A673 (cell line): ENCODE measurements around the gene PPP1CC. TPM values are rescaled to one million over a fixed set of nuclear protein-coding genes. Genes with fewer than 3 reads are reported as not detected.

Source experiments
- BruUV-seq: library from RNA; stranded (reverse); fragments of 400-500 nt; replicated peaks from 2 replicates; lab custom pipeline; 2021; lab: Mats Ljungman, UMichigan
- CTCF ChIA-PET: fragments of 300-600 bp; sonication (Branson Sonifier 250); formaldehyde crosslinking; loops from one replicate; lab custom pipeline; 2022; ENCODE audit warnings: antibody characterized with exemption; lab: Charles Lee
- POLR2A ChIA-PET: fragments of 300-600 bp; sonication (Branson Sonifier 250); formaldehyde crosslinking; loops from one replicate; lab custom pipeline; 2022; ENCODE audit warnings: antibody characterized with exemption; ENCODE audit not compliant: low non-redundant PET; lab: Charles Lee
- DNase-seq: peaks from one replicate; pipeline ENCODE4 v3.0.0-alpha.2; 2015; ENCODE audit warnings: low spot score
- H3K27ac ChIP-seq: fragments of 200-600 bp; sonication (generic); 2 replicates; pipeline ENCODE4 v1.5.1; 2016; ENCODE audit warnings: mixed run types, low read depth, mild to moderate bottlenecking, mixed read lengths, antibody characterized with exemption, low read length; ENCODE audit not compliant: poor library complexity, severe bottlenecking
- H3K27me3 ChIP-seq: fragments of 200-600 bp; sonication (generic); replicated peaks from 2 replicates; pipeline ENCODE4 v1.6.1; 2017; ENCODE audit warnings: mixed run types, low read depth, mild to moderate bottlenecking, mixed read lengths, antibody characterized with exemption, low read length; ENCODE audit not compliant: insufficient read depth, poor library complexity
- H3K36me3 ChIP-seq: fragments of 200-600 bp; sonication (generic); 2 replicates; pipeline ENCODE4 v1.6.1; 2016; ENCODE audit warnings: mixed run types, mild to moderate bottlenecking, mixed read lengths, antibody characterized with exemption, low read length; ENCODE audit not compliant: insufficient read depth, poor library complexity, severe bottlenecking
- H3K4me1 ChIP-seq: fragments of 200-600 bp; sonication (generic); 2 replicates; pipeline ENCODE4 v1.6.1; 2017; ENCODE audit warnings: mixed run types, mild to moderate bottlenecking, mixed read lengths, antibody characterized with exemption, low read length; ENCODE audit not compliant: insufficient read depth, poor library complexity, severe bottlenecking
- H3K4me3 ChIP-seq: fragments of 200-600 bp; sonication (generic); 2 replicates; pipeline ENCODE4 v1.5.1; 2016; ENCODE audit warnings: low read depth, mixed run types, mild to moderate bottlenecking, mixed read lengths, low read length; ENCODE audit not compliant: poor library complexity, severe bottlenecking
- H3K9me3 ChIP-seq: fragments of 200-600 bp; sonication (generic); 2 replicates; pipeline ENCODE4 v1.6.1; 2016; ENCODE audit warnings: mixed run types, low read depth, mild to moderate bottlenecking, mixed read lengths, antibody characterized with exemption, low read length; ENCODE audit not compliant: poor library complexity, severe bottlenecking
- EZH2 ChIP-seq: fragments of 200-600 bp; sonication (generic); IDR thresholded peaks from 2 replicates; pipeline ENCODE4 v1.6.1; 2017; ENCODE audit warnings: borderline replicate concordance, low read depth, mild to moderate bottlenecking, mixed read lengths, antibody characterized with exemption, low read length; ENCODE audit not compliant: poor library complexity, severe bottlenecking
- intact Hi-C: fragments of 100-400 bp; cut with micrococcal nuclease; formaldehyde crosslinking; loops from one replicate; pipeline ENCODE4 v1.10.0; 2022; ENCODE audit not compliant: unreplicated experiment
- total RNA-seq: library from RNA; stranded (reverse); gene quantifications from 2 replicates; pipeline ENCODE4 v1.2.3, GENCODE V29; 2021
- TF ChIP-seq, protein P1 (sequence below): fragments of 300-800, 200-600 bp; sonication (generic); conservative IDR thresholded peaks from 2 replicates; pipeline ENCODE4 v1.5.1; 2017; ENCODE audit warnings: low read depth, mild to moderate bottlenecking, antibody characterized with exemption, low read length, moderate library complexity, mixed read lengths

PPP1CC gene
- total RNA-seq, 1 experiment from 2014 or later, result 268 TPM

DNA sequence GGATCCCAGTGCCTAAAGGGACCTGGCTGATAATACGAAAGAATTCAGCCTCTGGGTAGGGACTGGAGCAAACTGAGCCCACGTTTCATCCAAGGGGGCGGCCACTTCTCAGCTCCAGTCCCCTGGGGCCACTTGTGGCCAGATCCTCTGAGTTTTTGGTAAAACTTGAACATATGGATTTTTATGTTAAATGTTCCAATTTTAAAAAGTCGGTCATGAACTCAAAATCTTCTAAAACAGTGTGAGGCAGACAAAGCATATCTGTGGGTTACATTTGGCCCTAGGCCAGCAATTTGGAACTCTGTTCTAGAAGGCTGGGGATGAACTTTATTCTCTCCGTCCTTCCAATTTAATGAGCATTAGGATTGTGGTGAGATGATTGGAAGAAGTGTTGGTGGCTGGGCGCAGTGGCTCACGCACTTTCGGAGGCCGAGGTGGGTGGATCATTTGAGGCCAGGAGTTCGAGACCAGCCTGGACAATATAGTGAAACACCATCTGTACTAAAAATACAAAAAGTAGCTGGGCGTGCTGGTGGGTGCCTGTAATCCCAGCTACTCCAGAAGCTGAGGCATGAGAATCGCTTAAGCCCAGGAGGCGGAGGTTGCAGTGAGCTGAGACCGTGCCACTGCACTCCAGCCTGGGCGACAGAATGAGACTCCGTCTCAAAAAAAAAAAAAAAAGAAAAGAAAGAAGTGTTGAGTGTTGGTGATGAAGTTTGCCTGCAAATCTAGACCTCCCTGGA lies 3.0 kb upstream of the PPP1CC start:
- POLR2A ChIA-PET, result no interaction called here
- no TSS peak for BruUV-seq

DNA sequence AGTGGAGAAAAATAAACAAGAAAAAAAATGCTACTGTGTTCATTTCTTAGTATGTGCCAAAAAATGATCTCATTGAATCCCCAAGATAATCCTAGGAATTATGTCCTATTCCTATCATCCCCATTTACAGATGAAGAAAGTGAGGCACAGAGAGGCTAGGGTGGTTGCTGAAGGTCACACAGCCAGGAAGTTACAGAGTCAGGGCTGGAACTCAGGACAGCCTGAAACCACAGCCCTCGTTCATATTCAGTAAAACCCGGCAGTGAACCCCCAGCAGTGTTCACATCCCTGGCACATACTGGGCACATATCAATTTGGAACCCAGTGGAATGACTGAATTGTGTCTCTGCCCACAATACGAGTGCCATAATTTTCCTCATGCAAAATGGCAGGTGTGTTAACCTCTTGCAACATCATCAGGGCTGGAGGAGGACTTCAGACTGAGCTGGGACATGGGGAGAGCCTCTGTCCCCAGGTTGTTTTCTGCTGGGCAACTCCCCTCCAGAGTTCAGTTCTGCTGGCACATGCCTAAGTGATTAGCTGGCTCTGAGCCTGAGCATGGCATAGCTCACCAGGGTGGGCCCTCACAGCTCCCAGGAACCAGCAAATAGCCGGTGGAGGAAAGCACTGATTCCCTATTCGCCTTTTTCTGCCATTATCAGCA lies 2.0 kb upstream of the PPP1CC start:
- H3K27ac ChIP-seq, result no peak overlapping the region
- ChIA-PET POLR2A (interaction anchor here (0.7 kb wide), 1 partner anchor 670 kb away, joined by 3 read pairs; no protein-coding TSS in a partner anchor), CTCF (no interaction called here)
- no TSS peak for BruUV-seq
- no peak for DNase-seq
- TF ChIP-seq EZH2, result no peak
- peaks cover under 1% of the 10 kb centered on the region for H3K36me3 ChIP-seq
- H3K4me3 ChIP-seq, result no peak overlapping the region
- intact Hi-C loops, result no loop called here
- no peaks in the 10 kb centered on the region for H3K9me3 ChIP-seq
- H3K27me3 ChIP-seq, result no peaks in the 10 kb centered on the region
- peaks cover 21% of the 10 kb centered on the region for H3K4me1 ChIP-seq

More for the DNA sequence above, 3.0 kb upstream of the PPP1CC start:
- Histone ChIP-seq H3K36me3 (no peaks in the 10 kb centered on the region), H3K9me3 (no peaks in the 10 kb centered on the region), H3K27ac (no peak overlapping the region), H3K4me1 (peaks cover 16% of the 10 kb centered on the region), H3K27me3 (no peaks in the 10 kb centered on the region), H3K4me3 (no peak overlapping the region)
- DNase-seq, result no peak
- intact Hi-C loops, result no loop called here
- CTCF ChIA-PET, result interaction anchor here (0.6 kb wide), 2 partner anchors 12 to 82 kb away, joined by 3 to 4 read pairs; no protein-coding TSS in a partner anchor
- TF ChIP-seq, protein P1, sequence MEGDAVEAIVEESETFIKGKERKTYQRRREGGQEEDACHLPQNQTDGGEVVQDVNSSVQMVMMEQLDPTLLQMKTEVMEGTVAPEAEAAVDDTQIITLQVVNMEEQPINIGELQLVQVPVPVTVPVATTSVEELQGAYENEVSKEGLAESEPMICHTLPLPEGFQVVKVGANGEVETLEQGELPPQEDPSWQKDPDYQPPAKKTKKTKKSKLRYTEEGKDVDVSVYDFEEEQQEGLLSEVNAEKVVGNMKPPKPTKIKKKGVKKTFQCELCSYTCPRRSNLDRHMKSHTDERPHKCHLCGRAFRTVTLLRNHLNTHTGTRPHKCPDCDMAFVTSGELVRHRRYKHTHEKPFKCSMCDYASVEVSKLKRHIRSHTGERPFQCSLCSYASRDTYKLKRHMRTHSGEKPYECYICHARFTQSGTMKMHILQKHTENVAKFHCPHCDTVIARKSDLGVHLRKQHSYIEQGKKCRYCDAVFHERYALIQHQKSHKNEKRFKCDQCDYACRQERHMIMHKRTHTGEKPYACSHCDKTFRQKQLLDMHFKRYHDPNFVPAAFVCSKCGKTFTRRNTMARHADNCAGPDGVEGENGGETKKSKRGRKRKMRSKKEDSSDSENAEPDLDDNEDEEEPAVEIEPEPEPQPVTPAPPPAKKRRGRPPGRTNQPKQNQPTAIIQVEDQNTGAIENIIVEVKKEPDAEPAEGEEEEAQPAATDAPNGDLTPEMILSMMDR, result no peak
- TF ChIP-seq EZH2, result no peak

DNA sequence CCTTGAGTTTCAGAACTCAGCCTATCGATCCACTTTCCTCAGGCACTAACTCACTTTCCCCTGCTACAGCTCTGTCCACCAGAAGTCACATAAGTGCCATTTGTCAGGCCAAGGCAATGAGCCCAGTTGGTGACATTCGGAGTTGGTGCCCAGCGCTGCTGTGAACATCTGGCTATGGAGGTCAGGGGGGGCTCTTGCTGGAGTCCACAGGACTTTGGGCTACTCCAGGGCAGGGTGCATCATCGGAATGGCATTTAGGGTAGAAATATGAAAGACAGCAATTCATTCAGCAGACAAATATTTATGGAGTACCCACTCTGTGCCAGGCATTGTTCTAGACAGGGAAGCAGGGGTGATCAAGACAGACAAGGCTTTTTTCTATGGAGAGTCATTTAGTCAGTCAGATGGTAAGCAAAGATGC lies 1.5 kb upstream of the PPP1CC start:
- Histone ChIP-seq H3K27ac (no peak overlapping the region), H3K27me3 (no peaks in the 10 kb centered on the region), H3K36me3 (peaks cover 5% of the 10 kb centered on the region), H3K4me1 (peaks cover 27% of the 10 kb centered on the region), H3K9me3 (no peaks in the 10 kb centered on the region), H3K4me3 (peak overlapping the region; percentile 84)
- DNase-seq, result no peak
- CTCF ChIA-PET, result no interaction called here
- POLR2A ChIA-PET, result no interaction called here
- TF ChIP-seq EZH2, result no peak
- TF ChIP-seq, protein P1, result no peak
- BruUV-seq, result no TSS peak
- intact Hi-C loops, result no loop called here
